Breast epithelium (tissue), 3 donors: Measurements from ENCODE around the gene RASAL1.
A peak's percentile ranks its signal among the peaks of the same experiment; 100 is the strongest.

Source experiments
- POLR2A ChIP-seq: fragments of 450-650 bp; IDR thresholded peaks from one replicate; pipeline ENCODE4 v1.6.1; 2016; ENCODE audit warnings: antibody characterized with exemption, mild to moderate bottlenecking, moderate library complexity
- POLR2AphosphoS5 ChIP-seq, 3 donors: sonication (generic); formaldehyde crosslinking; IDR thresholded peaks; one replicate each; pipeline ENCODE4 v1.6.1; 2017; ENCODE audit warnings: antibody characterized with exemption in 3 of 3
- TF ChIP-seq, protein P1 (sequence below), 3 donors: fragments of 450-650 bp; IDR thresholded peaks; one replicate each; pipeline ENCODE4 v1.5.1; 2016 to 2017; ENCODE audit warnings: antibody characterized with exemption in 3 of 3, mild to moderate bottlenecking in 3 of 3, moderate library complexity in 3 of 3

DNA sequence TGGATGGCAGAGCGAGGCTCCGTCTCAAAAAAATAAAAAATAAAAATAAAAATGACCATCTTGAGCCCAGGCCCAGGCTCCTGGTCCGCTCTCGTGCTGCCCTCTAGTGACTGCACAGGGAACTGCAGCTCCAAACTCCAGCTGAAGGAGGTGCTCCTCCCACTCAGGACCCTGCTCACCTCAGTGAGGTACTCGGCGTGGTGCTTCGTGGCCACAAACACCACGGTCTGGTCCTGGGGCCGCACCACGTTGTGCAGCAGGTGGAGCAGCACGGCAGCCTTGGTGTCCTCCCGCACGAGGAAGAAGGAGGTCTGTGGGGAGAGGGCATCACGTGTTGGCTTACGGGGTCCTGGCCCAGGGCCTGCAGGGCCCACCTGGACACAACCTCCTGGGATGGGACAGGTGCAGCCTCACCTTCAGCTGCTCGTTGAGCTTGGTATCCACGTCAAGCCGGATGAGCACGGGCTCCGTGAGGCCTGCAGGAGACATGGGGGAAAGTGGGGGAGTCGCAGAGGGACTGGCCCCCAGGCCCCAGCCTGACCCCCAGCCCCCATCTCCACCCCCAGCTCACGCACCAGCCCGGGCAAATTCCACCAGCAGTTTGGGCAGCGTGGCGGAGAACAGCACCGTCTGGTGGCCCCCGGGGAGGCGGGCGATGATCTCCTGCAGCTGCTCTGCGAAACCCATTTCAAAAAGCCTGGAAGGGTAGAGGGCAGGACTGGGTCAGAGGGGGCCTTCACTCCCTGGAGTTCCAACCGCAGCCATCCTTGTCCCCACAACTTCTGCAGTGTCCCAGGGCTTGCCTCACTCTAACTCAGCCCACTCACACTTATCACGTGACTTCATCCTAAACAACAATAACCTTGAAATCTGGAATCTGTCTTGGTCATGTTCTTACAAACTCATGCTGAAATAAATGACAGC, 39.2 kb upstream of the RASAL1 start:
- TF ChIP-seq, protein P1, sequence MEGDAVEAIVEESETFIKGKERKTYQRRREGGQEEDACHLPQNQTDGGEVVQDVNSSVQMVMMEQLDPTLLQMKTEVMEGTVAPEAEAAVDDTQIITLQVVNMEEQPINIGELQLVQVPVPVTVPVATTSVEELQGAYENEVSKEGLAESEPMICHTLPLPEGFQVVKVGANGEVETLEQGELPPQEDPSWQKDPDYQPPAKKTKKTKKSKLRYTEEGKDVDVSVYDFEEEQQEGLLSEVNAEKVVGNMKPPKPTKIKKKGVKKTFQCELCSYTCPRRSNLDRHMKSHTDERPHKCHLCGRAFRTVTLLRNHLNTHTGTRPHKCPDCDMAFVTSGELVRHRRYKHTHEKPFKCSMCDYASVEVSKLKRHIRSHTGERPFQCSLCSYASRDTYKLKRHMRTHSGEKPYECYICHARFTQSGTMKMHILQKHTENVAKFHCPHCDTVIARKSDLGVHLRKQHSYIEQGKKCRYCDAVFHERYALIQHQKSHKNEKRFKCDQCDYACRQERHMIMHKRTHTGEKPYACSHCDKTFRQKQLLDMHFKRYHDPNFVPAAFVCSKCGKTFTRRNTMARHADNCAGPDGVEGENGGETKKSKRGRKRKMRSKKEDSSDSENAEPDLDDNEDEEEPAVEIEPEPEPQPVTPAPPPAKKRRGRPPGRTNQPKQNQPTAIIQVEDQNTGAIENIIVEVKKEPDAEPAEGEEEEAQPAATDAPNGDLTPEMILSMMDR (IDR thresholded peaks at IDR 0.05): peak; percentile 79 to 93 (median 87)
- TF ChIP-seq POLR2A (no peak), POLR2AphosphoS5 (IDR thresholded peaks at IDR 0.05) (no peak)
